HL-60 (cell line): ENCODE data around the gene TAGLN.

Experiments
- CTCF ChIP-seq: IDR thresholded peaks from one replicate; pipeline ENCODE4 v1.5.1; 2011; ENCODE audit warnings: low read length, control low read depth, inconsistent platforms; ENCODE audit not compliant: insufficient read depth
- POLR2AphosphoS5 ChIP-seq: IDR thresholded peaks from 2 replicates; pipeline ENCODE4 v1.6.1; 2012; ENCODE audit warnings: low read depth
- TF ChIP-seq, protein P1 (sequence below): IDR thresholded peaks from 2 replicates; pipeline ENCODE4 v1.6.1; 2012; ENCODE audit warnings: low read depth; ENCODE audit not compliant: insufficient replicate concordance

- TF ChIP-seq CTCF (no peak), POLR2AphosphoS5 (no peak)
- TF ChIP-seq, protein P1, sequence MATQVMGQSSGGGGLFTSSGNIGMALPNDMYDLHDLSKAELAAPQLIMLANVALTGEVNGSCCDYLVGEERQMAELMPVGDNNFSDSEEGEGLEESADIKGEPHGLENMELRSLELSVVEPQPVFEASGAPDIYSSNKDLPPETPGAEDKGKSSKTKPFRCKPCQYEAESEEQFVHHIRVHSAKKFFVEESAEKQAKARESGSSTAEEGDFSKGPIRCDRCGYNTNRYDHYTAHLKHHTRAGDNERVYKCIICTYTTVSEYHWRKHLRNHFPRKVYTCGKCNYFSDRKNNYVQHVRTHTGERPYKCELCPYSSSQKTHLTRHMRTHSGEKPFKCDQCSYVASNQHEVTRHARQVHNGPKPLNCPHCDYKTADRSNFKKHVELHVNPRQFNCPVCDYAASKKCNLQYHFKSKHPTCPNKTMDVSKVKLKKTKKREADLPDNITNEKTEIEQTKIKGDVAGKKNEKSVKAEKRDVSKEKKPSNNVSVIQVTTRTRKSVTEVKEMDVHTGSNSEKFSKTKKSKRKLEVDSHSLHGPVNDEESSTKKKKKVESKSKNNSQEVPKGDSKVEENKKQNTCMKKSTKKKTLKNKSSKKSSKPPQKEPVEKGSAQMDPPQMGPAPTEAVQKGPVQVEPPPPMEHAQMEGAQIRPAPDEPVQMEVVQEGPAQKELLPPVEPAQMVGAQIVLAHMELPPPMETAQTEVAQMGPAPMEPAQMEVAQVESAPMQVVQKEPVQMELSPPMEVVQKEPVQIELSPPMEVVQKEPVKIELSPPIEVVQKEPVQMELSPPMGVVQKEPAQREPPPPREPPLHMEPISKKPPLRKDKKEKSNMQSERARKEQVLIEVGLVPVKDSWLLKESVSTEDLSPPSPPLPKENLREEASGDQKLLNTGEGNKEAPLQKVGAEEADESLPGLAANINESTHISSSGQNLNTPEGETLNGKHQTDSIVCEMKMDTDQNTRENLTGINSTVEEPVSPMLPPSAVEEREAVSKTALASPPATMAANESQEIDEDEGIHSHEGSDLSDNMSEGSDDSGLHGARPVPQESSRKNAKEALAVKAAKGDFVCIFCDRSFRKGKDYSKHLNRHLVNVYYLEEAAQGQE = no peak
These were observed 21.5 kb upstream of the TAGLN start for GRCh38 chr11:117177534-117178209.
